ENCODE results near the gene GPR108.

Gene GPR108

DNA sequence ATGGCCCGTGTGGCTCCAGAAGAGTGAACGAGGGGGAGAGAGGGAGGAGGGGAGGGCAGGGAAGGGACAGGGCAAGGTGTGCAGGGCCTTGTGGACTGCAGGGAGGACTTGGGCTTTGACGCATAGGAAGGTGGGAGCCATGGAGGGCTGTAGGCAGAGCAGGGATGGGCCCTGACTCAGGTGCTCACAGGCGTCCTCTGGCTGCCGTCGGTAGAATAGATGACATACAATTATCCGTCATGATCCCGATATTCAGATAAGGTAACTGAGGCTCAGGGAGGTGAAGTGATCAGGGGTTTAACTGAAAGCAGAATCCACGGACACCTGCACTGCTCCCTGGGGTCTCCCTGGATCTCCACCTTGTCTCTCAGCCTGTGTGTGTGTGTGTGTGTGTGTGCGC, 20.3 kb downstream of the GPR108 start:
- TF ChIP-seq, protein P1, sequence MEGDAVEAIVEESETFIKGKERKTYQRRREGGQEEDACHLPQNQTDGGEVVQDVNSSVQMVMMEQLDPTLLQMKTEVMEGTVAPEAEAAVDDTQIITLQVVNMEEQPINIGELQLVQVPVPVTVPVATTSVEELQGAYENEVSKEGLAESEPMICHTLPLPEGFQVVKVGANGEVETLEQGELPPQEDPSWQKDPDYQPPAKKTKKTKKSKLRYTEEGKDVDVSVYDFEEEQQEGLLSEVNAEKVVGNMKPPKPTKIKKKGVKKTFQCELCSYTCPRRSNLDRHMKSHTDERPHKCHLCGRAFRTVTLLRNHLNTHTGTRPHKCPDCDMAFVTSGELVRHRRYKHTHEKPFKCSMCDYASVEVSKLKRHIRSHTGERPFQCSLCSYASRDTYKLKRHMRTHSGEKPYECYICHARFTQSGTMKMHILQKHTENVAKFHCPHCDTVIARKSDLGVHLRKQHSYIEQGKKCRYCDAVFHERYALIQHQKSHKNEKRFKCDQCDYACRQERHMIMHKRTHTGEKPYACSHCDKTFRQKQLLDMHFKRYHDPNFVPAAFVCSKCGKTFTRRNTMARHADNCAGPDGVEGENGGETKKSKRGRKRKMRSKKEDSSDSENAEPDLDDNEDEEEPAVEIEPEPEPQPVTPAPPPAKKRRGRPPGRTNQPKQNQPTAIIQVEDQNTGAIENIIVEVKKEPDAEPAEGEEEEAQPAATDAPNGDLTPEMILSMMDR (IDR thresholded peaks at IDR 0.05; ENCODE audit: low read depth, low read length) = no peak
- H3K4me3 ChIP-seq (ENCODE audit: low read depth, low read length) = no peak overlapping the region

DNA sequence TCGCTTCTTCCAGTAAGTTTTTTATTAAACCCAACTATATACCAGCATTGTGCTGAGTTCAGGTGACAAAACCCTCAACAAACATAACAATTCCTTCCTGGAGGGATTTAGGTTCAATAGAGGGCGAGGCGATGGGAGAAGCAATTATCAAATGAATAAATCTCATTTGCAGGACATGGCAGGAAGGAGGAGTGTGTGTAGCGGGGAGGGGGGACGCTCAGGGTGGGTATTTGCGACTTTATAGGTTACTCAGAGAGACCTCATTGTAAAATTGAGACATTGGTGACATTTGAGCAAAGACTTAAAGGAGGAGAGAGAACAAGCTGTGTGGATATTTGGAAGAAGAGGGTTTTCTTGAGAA, 20.8 kb downstream of the GPR108 start:
- H3K4me3 ChIP-seq (ENCODE audit: low read depth, low read length) = no peak overlapping the region
- TF ChIP-seq, protein P1 (IDR thresholded peaks at IDR 0.05; ENCODE audit: low read depth, low read length) = no peak

DNA sequence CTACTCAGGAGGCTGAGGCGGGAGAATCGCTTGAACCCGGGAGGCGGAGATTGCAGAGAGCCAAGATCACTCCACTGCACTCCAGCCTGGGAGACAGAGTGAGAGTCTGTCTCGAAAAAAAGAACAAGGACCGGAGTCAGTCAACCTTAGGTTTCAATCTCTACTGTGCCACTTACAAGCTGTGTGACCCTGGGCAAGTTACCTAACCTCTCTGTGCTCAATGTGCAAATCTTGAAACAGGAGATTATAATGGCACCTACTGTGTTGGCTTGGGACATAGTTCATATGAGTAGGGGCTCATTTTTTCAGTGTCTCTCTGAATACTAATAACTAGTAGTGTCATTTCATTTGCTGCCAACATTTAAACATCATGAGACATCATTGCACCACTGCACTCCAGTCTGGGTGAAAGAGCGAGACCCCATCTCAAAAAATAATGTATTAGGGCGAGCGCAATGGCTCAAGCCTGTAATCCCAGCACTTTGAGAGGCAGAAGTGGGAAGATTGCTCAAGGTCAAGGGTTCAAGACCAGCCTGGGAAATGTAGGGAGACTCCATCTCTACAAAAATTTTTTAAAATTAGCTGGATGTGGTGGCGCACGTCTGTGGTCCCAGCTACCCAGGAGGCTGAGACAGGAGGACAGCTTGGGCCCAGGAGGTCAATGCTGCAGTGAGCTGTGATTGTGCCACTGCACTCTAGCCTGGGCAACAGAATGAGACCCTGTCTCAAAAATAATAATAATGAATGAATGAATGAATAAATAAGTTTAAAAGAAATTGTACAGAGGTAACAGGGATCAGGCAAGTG, 22.4 kb downstream of the GPR108 start:
- no peak overlapping the region for H3K4me3 ChIP-seq (ENCODE audit: low read depth, low read length)
- TF ChIP-seq, protein P1 (IDR thresholded peaks at IDR 0.05; ENCODE audit: low read depth, low read length) = no peak

DNA sequence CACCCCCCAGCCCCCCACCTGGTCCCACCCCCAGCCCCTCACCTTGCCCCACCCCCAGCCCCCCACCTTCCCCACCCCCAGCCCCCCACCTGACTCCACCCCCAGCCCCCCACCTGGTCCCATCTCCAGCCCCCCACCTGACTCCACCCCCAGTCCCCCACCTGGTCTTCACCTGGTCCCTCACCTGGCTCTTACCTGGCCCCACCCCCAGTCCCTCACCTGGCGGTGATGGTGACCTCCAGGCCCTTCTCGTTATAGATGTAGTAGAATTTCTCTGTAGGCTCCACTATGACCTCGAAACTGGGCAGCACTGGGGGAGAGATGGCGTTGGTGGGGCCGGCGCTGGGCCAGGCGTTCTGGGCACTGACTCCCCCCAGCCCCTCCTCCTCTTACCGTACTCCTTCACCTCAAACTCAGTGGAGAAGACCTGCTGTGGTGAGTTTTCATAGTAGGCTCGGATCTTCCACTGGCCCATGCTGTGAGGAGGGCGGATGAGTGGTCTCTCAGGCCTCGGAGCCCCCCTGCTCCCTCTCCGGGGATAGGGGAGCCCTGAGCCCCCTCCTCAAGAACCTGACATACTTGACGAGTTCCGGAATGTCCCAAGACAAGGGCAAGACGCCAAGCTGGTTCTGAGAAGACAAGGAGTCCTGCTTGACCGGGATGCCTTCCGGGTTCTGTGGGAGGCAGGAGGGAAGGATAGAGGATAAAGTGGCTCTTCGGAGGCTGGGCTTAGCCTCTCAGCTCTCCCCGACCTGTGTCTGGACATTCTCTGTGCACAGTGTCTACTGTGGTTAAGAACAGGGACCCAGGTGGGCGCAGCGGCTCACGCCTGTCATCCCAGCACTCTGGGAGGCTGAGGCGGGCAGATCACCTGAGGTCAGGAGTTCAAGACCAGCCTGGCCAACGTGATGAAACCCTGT, 23.3 kb downstream of the GPR108 start:
- no peak overlapping the region for H3K4me3 ChIP-seq (ENCODE audit: low read depth, low read length)
- TF ChIP-seq, protein P1 (IDR thresholded peaks at IDR 0.05; ENCODE audit: low read depth, low read length) = no peak

DNA sequence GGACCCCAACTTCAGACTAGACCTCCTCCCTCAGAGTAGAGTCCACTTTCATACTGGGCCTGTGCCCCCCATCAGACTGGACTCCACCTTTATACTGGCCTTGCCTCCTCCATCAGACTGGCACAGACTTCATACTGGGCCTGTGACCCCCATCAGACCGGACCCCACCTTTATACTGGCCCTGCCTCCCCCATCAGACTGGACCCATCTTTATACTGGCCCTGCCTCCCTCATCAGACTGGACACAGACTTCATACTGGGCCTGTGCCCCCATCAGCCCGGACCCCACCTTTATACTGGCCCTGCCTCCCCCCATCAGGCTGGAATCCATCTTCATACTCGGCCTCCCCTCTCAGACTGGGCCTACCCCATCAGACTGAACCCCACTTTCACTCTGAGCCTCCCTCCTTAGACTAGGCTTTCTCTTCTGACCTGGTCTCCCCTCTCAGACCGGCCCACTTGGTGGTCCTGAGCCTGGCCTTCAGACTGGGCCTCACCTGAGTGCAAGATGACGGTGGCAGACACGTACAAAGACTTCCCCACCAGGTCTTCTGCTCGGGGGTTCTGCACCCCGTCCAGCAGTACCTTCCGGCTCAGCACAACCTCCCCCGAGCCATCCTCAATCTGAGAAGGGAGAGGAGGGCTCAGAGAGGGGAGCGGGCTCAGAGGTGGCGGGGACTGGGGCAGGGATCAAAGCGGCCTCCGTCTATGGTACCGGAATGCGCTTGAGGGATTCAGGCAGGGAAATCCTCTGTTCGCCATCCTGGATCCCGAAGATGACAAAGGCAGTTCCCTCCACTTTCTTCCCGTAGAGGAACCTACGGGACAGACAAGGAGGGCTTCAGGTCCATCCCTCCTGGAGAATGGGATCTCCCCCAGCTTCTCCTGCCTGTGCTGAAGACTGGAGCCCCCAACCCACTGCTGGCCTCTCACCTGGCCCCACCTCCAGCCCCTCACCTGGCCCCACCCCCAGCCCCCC, 24.4 kb downstream of the GPR108 start:
- no peak overlapping the region for H3K4me3 ChIP-seq (ENCODE audit: low read depth, low read length)
- TF ChIP-seq, protein P1 (IDR thresholded peaks at IDR 0.05; ENCODE audit: low read depth, low read length) = no peak

DNA sequence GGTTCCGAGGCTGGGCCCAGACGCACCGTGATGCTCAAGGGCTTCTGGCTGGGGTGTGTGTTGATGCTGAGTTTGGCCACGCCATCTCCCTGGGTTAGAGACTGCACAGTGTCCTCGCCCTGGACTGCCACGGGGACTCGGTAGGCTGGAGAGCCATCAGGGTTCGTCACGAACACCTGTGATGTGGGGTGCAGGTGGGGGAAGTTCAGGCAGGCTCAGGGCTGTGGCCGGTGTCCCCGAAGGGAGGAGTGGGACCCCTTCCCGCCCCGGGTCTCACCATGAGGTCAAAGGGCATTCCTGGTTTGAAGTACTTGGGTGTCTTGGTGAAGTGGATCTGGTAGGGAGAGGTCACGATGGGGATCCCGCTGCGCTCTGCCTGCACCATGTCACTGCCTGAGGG, 25.1 kb downstream of the GPR108 start:
- TF ChIP-seq, protein P1 (IDR thresholded peaks at IDR 0.05; ENCODE audit: low read depth, low read length) = no peak
- H3K4me3 ChIP-seq (ENCODE audit: low read depth, low read length) = no peak overlapping the region
